HUES64 (cell line): ENCODE measurements around the gene CTPS2.
A peak's percentile ranks its signal among the peaks of the same experiment; 100 is the strongest.
"Not testable (repeated sequence)": the region's sequence is repeated elsewhere in the genome, so short reads cannot be mapped to it uniquely, and the experiment has no call there.

Experiments
- H3K27ac ChIP-seq: 2 replicates; pipeline ENCODE4 v1.7.0; 2013; ENCODE audit warnings: low read depth, low read length, inconsistent platforms
- H3K27me3 ChIP-seq: 2 replicates; pipeline ENCODE4 v1.6.1; 2013; ENCODE audit warnings: mild to moderate bottlenecking, low read length; ENCODE audit not compliant: insufficient read depth
- H3K36me3 ChIP-seq: 2 replicates; pipeline ENCODE4 v1.6.1; 2013; ENCODE audit warnings: mild to moderate bottlenecking, low read length; ENCODE audit not compliant: insufficient read depth
- H3K4me1 ChIP-seq: 2 replicates; pipeline ENCODE4 v1.6.1; 2013; ENCODE audit warnings: mild to moderate bottlenecking, low read length, moderate library complexity; ENCODE audit not compliant: insufficient read depth
- H3K4me3 ChIP-seq: 2 replicates; pipeline ENCODE4 v1.5.1; 2013; ENCODE audit warnings: mild to moderate bottlenecking, low read length, moderate library complexity
- H3K9ac ChIP-seq: 2 replicates; pipeline ENCODE4 v1.6.1; 2013; ENCODE audit warnings: mild to moderate bottlenecking, low read depth, low read length
- H3K9me3 ChIP-seq: 2 replicates; pipeline ENCODE4 v1.6.1; 2013; ENCODE audit warnings: low read depth, low read length; ENCODE audit not compliant: insufficient read depth
- WGBS: fragments of 150-250, 120-280 bp; methylation state at CpG from one replicate; pipeline ENCODE4 v1.1.7; 2013; ENCODE audit warnings: missing lambda C conversion rate; 5-methylcytosine and 5-hydroxymethylcytosine counted together

The CTPS2 gene

GRCh38 chrX:16733013-16733412 is 20.5 kb upstream of the CTPS2 start:
- Histone ChIP-seq H3K27me3 (no peaks in the 10 kb centered on the region), H3K4me1 (no peaks in the 10 kb centered on the region), H3K9ac (no peak overlapping the region), H3K4me3 (no peak overlapping the region), H3K36me3 (peaks cover 29% of the 10 kb centered on the region), H3K27ac (no peak overlapping the region), H3K9me3 (no peaks in the 10 kb centered on the region)

- Histone ChIP-seq H3K4me3 (no peak overlapping the region), H3K9me3 (peaks cover 4% of the 10 kb centered on the region; the same call in 1 of the 2 replicates), H3K27ac (no peak overlapping the region), H3K36me3 (peaks cover 9% of the 10 kb centered on the region), H3K27me3 (no peaks in the 10 kb centered on the region), H3K4me1 (no peaks in the 10 kb centered on the region), H3K9ac (no peak overlapping the region)
- 100% methylated on average over 1 of the region's 1 CpG for WGBS
These were observed 18.0 kb upstream of the CTPS2 start for GRCh38 chrX:16730450-16730849.

- Histone ChIP-seq H3K9ac (no peak overlapping the region), H3K4me3 (no peak overlapping the region), H3K9me3 (peaks cover 4% of the 10 kb centered on the region; the same call in 1 of the 2 replicates), H3K4me1 (no peaks in the 10 kb centered on the region), H3K27ac (no peak overlapping the region), H3K27me3 (no peaks in the 10 kb centered on the region), H3K36me3 (peaks cover 6% of the 10 kb centered on the region; the same call in 1 of the 2 replicates)
These were observed 15.2 kb upstream of the CTPS2 start for GRCh38 chrX:16727637-16728036.

- not testable (repeated sequence) for H3K4me1 ChIP-seq, H3K27me3 ChIP-seq, H3K9me3 ChIP-seq, H3K36me3 ChIP-seq, H3K27ac ChIP-seq, H3K9ac ChIP-seq, H3K4me3 ChIP-seq
- 97% methylated on average over 5 of the region's 5 CpGs for WGBS
These were observed 14.0 kb upstream of the CTPS2 start for GRCh38 chrX:16726347-16726988.

GRCh38 chrX:16725072-16725471 is 12.6 kb upstream of the CTPS2 start:
- no peaks in the 10 kb centered on the region for H3K27me3 ChIP-seq
- no peaks in the 10 kb centered on the region for H3K4me1 ChIP-seq
- WGBS: 94% methylated on average over 7 of the region's 7 CpGs

GRCh38 chrX:16722481-16722880 is 10.0 kb upstream of the CTPS2 start:
- WGBS: 80% methylated on average over 1 of the region's 4 CpGs

More at GRCh38 chrX:16725072-16725471, 12.6 kb upstream of the CTPS2 start:
- Histone ChIP-seq H3K4me3 (no peak overlapping the region), H3K27ac (no peak overlapping the region), H3K9me3 (peaks cover 4% of the 10 kb centered on the region; the same call in 1 of the 2 replicates), H3K36me3 (0 out of 2 replicates have a peak, but pooled peaks cover 6% of the 10 kb centered on the region), H3K9ac (no peak overlapping the region)

GRCh38 chrX:16719334-16720084 is 7.0 kb upstream of the CTPS2 start, which contains the start of gene SYAP1:
Gene SYAP1 (plus strand): TSS chrX:16719612. CDS start chrX:16719725, 113 bp downstream.
- WGBS: under 1% methylated on average over 54 of the region's 54 CpGs
- Histone ChIP-seq H3K4me3 (peak within 1 kb of the TSS; percentile 85), H3K9me3 (no peaks in the 10 kb centered on the region), H3K36me3 (0 out of 2 replicates have a peak, but pooled peaks cover 3% of the 10 kb centered on the region), H3K4me1 (0 out of 2 replicates have a peak, but pooled peaks cover 3% of the 10 kb centered on the region), H3K9ac (peak within 1 kb of the TSS; percentile 93), H3K27me3 (no peaks in the 10 kb centered on the region), H3K27ac (peak within 1 kb of the TSS; percentile 99)

More at GRCh38 chrX:16722481-16722880, 10.0 kb upstream of the CTPS2 start:
- 0 out of 2 replicates have a peak, but pooled peaks cover 3% of the 10 kb centered on the region for H3K4me1 ChIP-seq
- no peak overlapping the region for H3K27ac ChIP-seq
- no peak overlapping the region for H3K4me3 ChIP-seq
- H3K27me3 ChIP-seq: no peaks in the 10 kb centered on the region
- no peak overlapping the region for H3K9ac ChIP-seq
- H3K36me3 ChIP-seq: 0 out of 2 replicates have a peak, but pooled peaks cover 4% of the 10 kb centered on the region
- H3K9me3 ChIP-seq: peaks cover under 1% of the 10 kb centered on the region; the same call in 1 of the 2 replicates

GRCh38 chrX:16718824-16719333 is 6.4 kb upstream of the CTPS2 start:
- peak overlapping the region; percentile 99 for H3K27ac ChIP-seq

GRCh38 chrX:16716451-16716850 is 4.0 kb upstream of the CTPS2 start:
- not testable (repeated sequence) for H3K9me3 ChIP-seq, H3K4me3 ChIP-seq, H3K36me3 ChIP-seq, H3K27ac ChIP-seq, H3K9ac ChIP-seq, H3K27me3 ChIP-seq, H3K4me1 ChIP-seq
- 95% methylated on average over 6 of the region's 6 CpGs for WGBS

More at GRCh38 chrX:16718824-16719333, 6.4 kb upstream of the CTPS2 start:
- no peaks in the 10 kb centered on the region for H3K27me3 ChIP-seq
- WGBS: 2% methylated on average over 5 of the region's 6 CpGs
- H3K4me3 ChIP-seq: peak overlapping the region; percentile 85
- H3K4me1 ChIP-seq: 0 out of 2 replicates have a peak, but pooled peaks cover 3% of the 10 kb centered on the region
- 0 out of 2 replicates have a peak, but pooled peaks cover 2% of the 10 kb centered on the region for H3K36me3 ChIP-seq
- H3K9ac ChIP-seq: peak overlapping the region; percentile 93
- H3K9me3 ChIP-seq: no peaks in the 10 kb centered on the region

GRCh38 chrX:16715638-16716037 is 3.2 kb upstream of the CTPS2 start:
- H3K4me1 ChIP-seq, H3K27ac ChIP-seq, H3K4me3 ChIP-seq, H3K36me3 ChIP-seq, H3K9ac ChIP-seq, H3K27me3 ChIP-seq, H3K9me3 ChIP-seq: not testable (repeated sequence)
- 100% methylated on average over 2 of the region's 6 CpGs for WGBS

GRCh38 chrX:16714504-16714903 is 2.0 kb upstream of the CTPS2 start:
- WGBS: 97% methylated on average over 8 of the region's 8 CpGs
- Histone ChIP-seq H3K27me3 (no peaks in the 10 kb centered on the region), H3K27ac (no peak overlapping the region), H3K9ac (no peak overlapping the region), H3K4me1 (0 out of 2 replicates have a peak, but pooled peaks cover 3% of the 10 kb centered on the region), H3K9me3 (no peaks in the 10 kb centered on the region), H3K4me3 (no peak overlapping the region), H3K36me3 (no peaks in the 10 kb centered on the region)
